Hematopoietic multipotent progenitor cell (in vitro differentiated cells): Measurements from ENCODE around the gene COL4A2. TPM values are rescaled to one million over a fixed set of nuclear protein-coding genes. Genes with fewer than 3 reads are reported as not detected.
A peak's percentile ranks its signal among the peaks of the same experiment; 100 is the strongest.

Experiments
- DNase-seq, 3 donors: peaks; one replicate each; pipeline ENCODE4 v3.0.0-alpha.2; 2011 to 2015; ENCODE audit warnings: low read depth in 2 of 3, low spot score in 2 of 3
- total RNA-seq: library from RNA; depleted of rRNA; stranded (reverse); fragments of >200 nt; gene quantifications from one replicate; pipeline ENCODE4 v1.2.3, GENCODE V29; 2012

COL4A2 gene
- total RNA-seq, 1 donor = 0.27 TPM

- no peak for DNase-seq
Measured at GRCh38 chr13:110430391-110431336, 123.6 kb downstream of the COL4A2 start.

DNA sequence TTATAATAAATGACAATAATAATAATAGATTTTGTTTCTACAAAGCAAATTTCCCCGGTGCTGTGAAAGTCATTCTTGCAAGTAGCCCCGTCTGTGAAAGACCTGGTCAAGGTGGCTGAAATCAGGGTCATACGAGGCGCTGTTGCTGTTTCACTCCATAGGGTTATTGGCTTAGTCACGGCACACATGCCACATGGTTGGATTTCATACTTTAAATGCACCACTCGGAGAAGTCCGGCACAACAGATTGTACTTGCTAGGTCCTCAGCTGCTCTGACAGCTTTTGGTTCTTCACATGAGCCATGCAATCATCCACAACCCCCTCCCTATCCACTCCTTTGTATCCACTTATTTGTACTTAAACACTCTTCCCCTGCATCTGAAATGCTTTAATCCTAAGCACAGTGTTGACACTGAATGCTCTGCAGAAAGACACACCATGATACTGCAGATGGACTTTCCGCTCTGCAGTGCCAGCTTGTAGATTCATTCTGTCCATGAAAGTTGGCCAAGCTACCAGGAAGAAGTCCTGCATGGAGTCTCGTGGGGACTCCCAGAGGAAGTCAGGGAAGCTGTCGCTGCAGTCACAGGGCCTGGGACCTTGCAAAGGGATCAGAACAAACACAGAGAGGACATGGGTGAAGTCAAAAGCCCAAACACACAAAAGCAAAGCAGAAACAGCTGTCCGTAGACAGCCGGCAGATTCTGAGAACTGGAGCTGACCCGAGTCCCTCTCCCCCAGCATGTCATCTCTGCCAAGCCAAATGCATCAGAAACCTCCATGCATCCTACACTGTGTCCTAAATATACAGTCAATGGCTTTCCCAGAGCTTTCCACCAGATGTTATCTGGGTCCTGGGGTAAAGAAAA, 124.6 kb downstream of the COL4A2 start:
- no peak for DNase-seq

DNA sequence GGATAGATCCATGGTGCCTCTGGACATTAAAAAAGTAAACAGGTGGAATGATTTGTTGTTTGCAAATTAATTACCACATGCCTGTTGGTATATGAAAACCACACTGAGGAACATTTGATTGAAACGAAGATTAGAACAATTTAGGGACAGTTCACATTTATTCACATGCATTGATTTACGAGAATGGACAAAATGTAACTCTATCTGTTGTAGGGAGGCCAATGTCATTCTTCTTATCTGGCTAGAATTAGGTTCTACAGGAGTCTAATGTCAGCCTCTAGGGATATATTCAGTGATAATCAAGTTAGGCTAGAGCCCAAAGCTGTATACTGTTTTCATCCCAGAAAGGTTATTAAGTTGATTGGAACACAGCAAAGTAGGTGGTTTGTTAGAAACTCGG, 125.4 kb downstream of the COL4A2 start:
- no peak for DNase-seq

GRCh38 chr13:110433014-110433413, 125.9 kb downstream of the COL4A2 start:
- DNase-seq = no peak

- no peak for DNase-seq
Measured at GRCh38 chr13:110434629-110435028, 127.5 kb downstream of the COL4A2 start.

- DNase-seq = no peak
Measured at GRCh38 chr13:110435331-110435730, 128.2 kb downstream of the COL4A2 start.

DNA sequence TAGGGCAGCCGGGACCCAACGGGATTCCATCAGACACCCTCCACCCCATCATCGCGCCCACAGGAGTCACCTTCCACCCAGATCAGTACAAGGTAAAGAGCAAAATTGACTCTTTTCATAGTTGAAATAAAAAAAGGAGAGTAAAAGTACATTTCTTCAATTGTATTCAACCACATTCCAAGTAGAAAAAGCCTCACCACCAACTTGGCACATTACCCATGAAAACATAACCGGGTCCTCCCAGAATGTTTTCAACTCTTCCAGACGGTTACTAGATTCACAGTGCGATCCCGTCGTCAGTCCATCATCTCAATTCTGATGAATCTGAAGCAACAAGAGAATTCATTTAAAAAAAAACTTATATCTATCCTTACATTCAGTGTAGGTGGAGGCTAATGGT, 129.2 kb downstream of the COL4A2 start:
- DNase-seq = no peak

- DNase-seq = no peak
Measured at GRCh38 chr13:110436786-110437370, 129.8 kb downstream of the COL4A2 start.

- DNase-seq = no peak
Measured at GRCh38 chr13:110438211-110438610, 131.1 kb downstream of the COL4A2 start.

DNA sequence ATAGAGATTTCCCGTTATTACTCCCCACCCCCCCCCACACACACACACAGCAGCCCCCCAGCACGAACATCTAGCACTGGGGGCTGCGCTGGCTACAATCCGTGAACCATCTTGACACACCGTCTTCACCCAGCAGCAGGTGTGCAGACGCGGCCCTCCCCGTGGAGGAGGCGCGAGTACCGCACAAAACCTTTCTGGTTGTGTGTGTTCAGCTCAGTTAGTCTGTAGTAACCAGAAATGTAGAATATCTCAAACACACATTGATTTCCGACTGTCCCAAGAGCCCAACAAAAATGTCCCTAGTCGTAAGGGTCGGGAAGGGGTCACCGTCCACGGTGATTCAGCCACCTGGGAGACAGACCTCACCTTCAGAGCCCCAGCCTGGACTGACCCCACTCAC, 131.7 kb downstream of the COL4A2 start:
- DNase-seq = no peak

- DNase-seq = no peak
Measured at GRCh38 chr13:110440946-110441731, 134.1 kb downstream of the COL4A2 start.

DNA sequence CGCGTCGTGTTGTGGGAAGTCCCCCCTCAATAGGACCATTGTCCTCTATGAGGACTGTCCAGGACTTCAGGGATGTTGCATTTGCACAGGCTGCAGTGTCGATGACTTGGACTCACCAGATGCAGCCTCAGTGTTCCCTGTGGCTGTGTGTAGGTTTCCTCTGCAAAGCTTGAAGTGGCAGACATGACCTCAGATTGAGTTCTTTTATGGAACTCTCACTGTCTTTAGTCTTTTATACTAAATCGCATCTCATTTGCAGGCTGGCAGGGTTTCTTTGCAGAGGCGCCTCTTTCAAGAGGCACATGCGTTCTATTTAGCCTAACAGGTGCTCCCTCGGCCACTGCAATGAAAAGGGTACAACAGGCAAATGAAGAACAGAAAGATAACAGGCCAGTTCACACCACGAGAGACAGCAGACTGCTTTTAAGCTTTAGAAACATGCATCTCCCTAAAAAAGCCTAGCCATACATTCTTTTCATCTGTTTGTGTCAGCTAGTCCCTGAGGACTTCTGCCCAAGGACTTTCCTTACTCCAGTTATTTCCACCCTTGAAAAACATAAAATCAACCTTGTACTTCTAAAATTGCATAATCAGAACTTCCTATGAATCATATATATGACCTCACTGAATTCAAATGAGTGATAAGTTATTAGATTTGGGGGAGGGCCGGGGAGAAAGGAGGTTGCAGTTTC, 136.0 kb downstream of the COL4A2 start:
- DNase-seq = no peak

DNA sequence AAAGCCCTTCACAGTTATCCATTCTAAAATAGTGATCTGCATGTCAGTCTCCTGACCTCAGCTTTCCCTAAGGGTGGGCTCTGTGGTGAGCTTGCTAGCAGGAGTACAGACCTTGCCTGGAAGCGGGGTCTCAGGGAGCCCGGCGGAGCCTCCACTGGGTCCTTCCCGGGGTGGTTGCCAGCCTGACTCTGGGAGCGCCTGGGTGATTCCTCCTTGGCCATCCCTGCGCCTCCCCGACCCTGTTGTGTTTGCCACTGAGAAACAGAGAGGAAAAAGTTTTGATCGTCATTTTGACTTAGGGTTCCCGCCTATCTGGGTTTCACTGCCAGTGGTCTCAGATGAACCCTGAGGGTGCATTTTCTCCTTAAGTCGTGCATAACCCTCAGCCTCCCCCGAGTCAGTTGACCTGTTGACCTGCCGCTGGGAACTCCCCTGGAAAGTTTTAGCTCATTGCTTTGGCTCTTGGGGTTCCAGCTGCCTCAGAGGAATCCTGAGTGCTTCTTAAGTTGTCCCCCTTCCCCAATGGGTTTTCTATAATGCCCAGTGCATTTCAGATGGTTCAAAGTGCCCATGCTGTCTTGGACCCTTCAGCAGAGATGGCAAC, 136.6 kb downstream of the COL4A2 start:
- DNase-seq = no peak

GRCh38 chr13:110444226-110444653, 137.2 kb downstream of the COL4A2 start:
- DNase-seq = peak in 1 of 3 donors; percentile 13

DNA sequence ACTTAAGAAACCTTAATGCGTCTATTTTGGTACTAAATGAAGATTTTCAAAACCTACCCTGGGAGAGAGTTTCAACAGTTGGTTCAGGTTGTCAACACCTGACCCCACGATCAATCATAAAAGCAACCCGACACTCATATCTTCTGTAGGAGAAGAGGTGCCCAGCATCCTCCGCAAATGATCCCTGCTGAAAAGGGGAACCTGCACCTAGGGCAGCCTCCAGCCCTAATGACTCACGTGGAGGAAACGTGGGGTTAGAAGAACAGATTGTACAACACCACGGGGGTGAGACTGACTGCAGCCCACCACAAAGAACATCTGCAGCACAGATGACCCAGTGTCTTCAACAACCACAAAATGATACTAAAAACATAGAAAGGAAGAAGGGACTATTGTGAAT, 138.1 kb downstream of the COL4A2 start:
- DNase-seq = peak in 2 of 3 donors; percentile 74 to 84

GRCh38 chr13:110445722-110446574, 138.9 kb downstream of the COL4A2 start:
- DNase-seq = no peak

DNA sequence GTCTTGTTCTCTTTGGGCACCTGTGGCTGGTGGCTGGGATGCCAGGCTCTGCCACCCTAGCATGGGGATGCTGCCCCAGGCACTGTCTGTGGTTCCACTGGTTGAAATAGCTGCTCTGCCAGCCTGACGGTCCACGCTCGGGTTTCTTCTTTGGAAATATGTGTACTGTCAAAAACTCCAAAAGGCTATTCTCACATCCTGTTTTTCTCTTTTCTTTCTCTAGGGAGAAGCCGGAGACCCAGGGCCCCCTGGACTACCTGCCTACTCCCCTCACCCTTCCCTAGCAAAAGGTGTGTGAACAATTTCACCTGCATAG, 139.4 kb downstream of the COL4A2 start:
- DNase-seq = no peak

DNA sequence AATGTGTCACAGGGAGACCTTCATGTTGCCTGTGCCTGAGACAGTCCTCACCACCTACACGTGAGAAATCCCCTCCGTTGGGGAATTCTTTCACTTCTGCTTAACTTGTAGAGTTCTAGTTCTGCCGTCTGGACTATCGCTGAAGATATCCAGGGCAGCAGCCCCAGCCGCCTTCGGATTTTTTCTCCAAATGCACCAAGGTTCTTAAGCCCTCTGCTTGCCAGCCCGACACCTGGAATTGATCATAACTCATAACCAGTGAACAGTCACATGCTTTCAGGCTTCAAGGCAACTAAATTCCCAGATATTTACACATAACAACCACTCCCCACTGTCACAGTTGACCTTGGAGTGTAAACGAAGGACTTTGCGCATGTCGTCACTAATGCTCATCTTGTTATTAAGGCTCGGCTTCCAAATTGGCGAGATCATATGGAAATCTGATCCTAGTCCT, 140.0 kb downstream of the COL4A2 start:
- no peak for DNase-seq
